ENCODE measurements around the gene HAO2.

DNA sequence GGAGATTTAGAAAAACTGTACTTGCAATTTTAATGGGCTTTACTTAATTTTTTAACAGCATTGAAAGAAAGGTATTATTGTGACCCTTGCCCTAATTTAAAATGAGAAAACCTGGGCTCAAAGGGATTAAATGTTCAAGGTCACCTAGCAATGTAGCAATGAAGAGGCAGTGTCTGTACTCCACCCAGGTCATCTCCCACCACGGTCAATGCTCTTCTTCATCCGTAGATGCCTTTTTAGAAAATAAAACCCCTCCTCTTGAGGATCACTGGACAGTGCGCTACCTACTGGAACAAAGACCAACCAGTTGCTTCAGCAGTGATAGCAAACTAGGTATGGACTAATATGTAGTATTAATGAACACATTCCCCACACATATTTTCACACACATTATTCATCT, 29.8 kb upstream of the HAO2 start:
- TF ChIP-seq POLR2AphosphoS5 (IDR thresholded peaks at IDR 0.05) (no peak), POLR2A (IDR thresholded peaks at IDR 0.05) (no peak)
- TF ChIP-seq, protein P1, sequence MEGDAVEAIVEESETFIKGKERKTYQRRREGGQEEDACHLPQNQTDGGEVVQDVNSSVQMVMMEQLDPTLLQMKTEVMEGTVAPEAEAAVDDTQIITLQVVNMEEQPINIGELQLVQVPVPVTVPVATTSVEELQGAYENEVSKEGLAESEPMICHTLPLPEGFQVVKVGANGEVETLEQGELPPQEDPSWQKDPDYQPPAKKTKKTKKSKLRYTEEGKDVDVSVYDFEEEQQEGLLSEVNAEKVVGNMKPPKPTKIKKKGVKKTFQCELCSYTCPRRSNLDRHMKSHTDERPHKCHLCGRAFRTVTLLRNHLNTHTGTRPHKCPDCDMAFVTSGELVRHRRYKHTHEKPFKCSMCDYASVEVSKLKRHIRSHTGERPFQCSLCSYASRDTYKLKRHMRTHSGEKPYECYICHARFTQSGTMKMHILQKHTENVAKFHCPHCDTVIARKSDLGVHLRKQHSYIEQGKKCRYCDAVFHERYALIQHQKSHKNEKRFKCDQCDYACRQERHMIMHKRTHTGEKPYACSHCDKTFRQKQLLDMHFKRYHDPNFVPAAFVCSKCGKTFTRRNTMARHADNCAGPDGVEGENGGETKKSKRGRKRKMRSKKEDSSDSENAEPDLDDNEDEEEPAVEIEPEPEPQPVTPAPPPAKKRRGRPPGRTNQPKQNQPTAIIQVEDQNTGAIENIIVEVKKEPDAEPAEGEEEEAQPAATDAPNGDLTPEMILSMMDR (IDR thresholded peaks at IDR 0.05 in 8 of 11, conservative IDR thresholded peaks at IDR 0.05 in 3 of 11), result no peak
